Measurements from ENCODE around the gene PHF14.

The PHF14 gene

DNA sequence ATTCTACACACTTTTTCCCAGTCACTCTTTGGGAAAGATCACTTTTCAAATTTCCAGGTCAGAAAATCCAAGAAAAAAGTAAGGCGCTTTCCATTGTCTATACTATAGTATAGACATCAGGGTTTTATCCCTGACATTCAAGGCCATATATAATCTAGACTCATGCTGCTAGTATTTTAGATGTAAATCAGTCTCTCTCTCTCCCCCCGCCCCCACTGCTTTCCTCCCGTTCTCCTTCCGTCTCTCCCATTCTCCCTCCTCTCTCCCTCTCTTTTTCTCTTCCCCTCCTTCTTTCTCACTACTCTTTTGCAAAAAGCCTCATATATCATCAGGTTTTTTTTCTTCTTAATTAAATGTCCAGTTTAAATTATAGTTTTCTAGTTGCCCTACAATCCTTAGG, 154.8 kb downstream of the PHF14 start:
- H3K4me1 ChIP-seq (ENCODE audit: low read length) = no peaks in the 10 kb centered on the region
- no peaks in the 10 kb centered on the region for H3F3A ChIP-seq (ENCODE audit: insufficient read depth, low read length)
- no peak overlapping the region for H3K4me2 ChIP-seq (ENCODE audit: low read depth, low read length)

DNA sequence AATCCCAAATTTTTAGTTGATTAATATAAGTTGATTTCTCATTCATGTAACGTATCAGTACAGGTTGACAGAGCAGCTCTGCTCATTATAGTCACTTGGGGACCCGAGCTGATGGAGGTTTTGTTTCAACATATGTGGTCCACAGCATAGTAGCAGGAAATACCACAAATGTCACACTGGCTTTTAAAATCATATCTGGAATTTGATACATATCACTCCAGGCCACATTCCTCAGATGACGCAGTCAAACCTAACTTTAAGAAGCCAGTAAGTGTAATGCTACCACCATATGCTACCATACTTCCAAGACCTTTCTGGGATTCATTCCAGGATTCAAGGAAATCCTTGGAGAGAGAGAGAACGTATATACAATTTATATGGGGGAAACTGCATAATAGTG, 156.3 kb downstream of the PHF14 start:
- H3K9ac ChIP-seq (ENCODE audit: low read length) = no peak overlapping the region
- no peaks in the 10 kb centered on the region for H3K79me2 ChIP-seq (ENCODE audit: low read length)
- no peak overlapping the region for H3K27ac ChIP-seq (ENCODE audit: low read length)
- H3K9me2 ChIP-seq (replicated peaks; ENCODE audit: insufficient read depth, low read length) = no peaks in the 10 kb centered on the region
- H3F3A ChIP-seq (ENCODE audit: insufficient read depth, low read length) = no peaks in the 10 kb centered on the region
- no peak for DNase-seq
- H3K4me2 ChIP-seq (ENCODE audit: low read depth, low read length) = no peak overlapping the region
- H4K20me1 ChIP-seq (ENCODE audit: insufficient read depth, low read length) = no peaks in the 10 kb centered on the region
- no peak overlapping the region for H2AFZ ChIP-seq (ENCODE audit: low read length)
- no peak overlapping the region for H3K4me3 ChIP-seq (ENCODE audit: low read length)
- no peaks in the 10 kb centered on the region for H3K36me3 ChIP-seq (replicated peaks; ENCODE audit: insufficient read depth, low read length)
- TF ChIP-seq EZH2phosphoT487 (IDR thresholded peaks at IDR 0.05; ENCODE audit: low read length) (no peak), EZH2 (optimal IDR thresholded peaks at IDR 0.05; ENCODE audit: low read depth, low read length) (no peak)
- TF ChIP-seq, protein P1, sequence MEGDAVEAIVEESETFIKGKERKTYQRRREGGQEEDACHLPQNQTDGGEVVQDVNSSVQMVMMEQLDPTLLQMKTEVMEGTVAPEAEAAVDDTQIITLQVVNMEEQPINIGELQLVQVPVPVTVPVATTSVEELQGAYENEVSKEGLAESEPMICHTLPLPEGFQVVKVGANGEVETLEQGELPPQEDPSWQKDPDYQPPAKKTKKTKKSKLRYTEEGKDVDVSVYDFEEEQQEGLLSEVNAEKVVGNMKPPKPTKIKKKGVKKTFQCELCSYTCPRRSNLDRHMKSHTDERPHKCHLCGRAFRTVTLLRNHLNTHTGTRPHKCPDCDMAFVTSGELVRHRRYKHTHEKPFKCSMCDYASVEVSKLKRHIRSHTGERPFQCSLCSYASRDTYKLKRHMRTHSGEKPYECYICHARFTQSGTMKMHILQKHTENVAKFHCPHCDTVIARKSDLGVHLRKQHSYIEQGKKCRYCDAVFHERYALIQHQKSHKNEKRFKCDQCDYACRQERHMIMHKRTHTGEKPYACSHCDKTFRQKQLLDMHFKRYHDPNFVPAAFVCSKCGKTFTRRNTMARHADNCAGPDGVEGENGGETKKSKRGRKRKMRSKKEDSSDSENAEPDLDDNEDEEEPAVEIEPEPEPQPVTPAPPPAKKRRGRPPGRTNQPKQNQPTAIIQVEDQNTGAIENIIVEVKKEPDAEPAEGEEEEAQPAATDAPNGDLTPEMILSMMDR (IDR thresholded peaks at IDR 0.05; ENCODE audit: low read length) = no peak
- H3K27me3 ChIP-seq (replicated peaks; ENCODE audit: insufficient read depth, low read length) = no peaks in the 10 kb centered on the region
- no peaks in the 10 kb centered on the region for H3K4me1 ChIP-seq (ENCODE audit: low read length)
- no peaks in the 10 kb centered on the region for H3K9me3 ChIP-seq (replicated peaks; ENCODE audit: insufficient read depth, low read length)

More for the DNA sequence above, 154.8 kb downstream of the PHF14 start:
- Histone ChIP-seq H2AFZ (ENCODE audit: low read length) (no peak overlapping the region), H3K27me3 (replicated peaks; ENCODE audit: insufficient read depth, low read length) (no peaks in the 10 kb centered on the region), H3K4me3 (ENCODE audit: low read length) (no peak overlapping the region), H3K79me2 (ENCODE audit: low read length) (no peaks in the 10 kb centered on the region), H3K36me3 (replicated peaks; ENCODE audit: insufficient read depth, low read length) (no peaks in the 10 kb centered on the region), H3K9ac (ENCODE audit: low read length) (no peak overlapping the region), H4K20me1 (ENCODE audit: insufficient read depth, low read length) (no peaks in the 10 kb centered on the region), H3K27ac (ENCODE audit: low read length) (no peak overlapping the region), H3K9me3 (replicated peaks; ENCODE audit: insufficient read depth, low read length) (no peaks in the 10 kb centered on the region), H3K9me2 (replicated peaks; ENCODE audit: insufficient read depth, low read length) (no peaks in the 10 kb centered on the region)
- DNase-seq = no peak
- TF ChIP-seq EZH2phosphoT487 (IDR thresholded peaks at IDR 0.05; ENCODE audit: low read length) (no peak), EZH2 (optimal IDR thresholded peaks at IDR 0.05; ENCODE audit: low read depth, low read length) (no peak)
- TF ChIP-seq, protein P1 (IDR thresholded peaks at IDR 0.05; ENCODE audit: low read length) = no peak

DNA sequence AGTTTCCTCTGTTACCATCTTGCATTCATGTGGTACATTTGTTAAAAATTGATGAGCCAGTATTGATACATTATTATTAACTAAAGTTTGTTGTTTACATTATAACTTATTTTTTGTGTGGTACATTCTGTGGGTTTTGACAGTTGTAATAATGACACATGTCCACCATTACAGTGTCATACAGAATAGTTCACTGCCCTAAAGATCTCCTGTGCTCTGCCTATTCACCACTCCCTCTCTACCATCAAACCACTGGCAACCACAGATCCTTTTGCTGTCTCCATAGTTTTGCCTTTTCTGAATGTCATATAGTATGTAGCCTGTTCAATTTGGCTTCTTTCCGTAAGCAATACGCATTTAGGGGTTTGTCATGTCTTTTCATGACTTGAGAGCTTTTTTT, 156.9 kb downstream of the PHF14 start:
- no peaks in the 10 kb centered on the region for H3K36me3 ChIP-seq (replicated peaks; ENCODE audit: insufficient read depth, low read length)
- H3K9me2 ChIP-seq (replicated peaks; ENCODE audit: insufficient read depth, low read length) = no peaks in the 10 kb centered on the region
- no peaks in the 10 kb centered on the region for H3K9me3 ChIP-seq (replicated peaks; ENCODE audit: insufficient read depth, low read length)
- no peaks in the 10 kb centered on the region for H4K20me1 ChIP-seq (ENCODE audit: insufficient read depth, low read length)
- H3K9ac ChIP-seq (ENCODE audit: low read length) = no peak overlapping the region
- H3K27me3 ChIP-seq (replicated peaks; ENCODE audit: insufficient read depth, low read length) = no peaks in the 10 kb centered on the region
- H2AFZ ChIP-seq (ENCODE audit: low read length) = no peak overlapping the region
- no peak overlapping the region for H3K4me2 ChIP-seq (ENCODE audit: low read depth, low read length)
- H3K4me3 ChIP-seq (ENCODE audit: low read length) = no peak overlapping the region
- no peak overlapping the region for H3K27ac ChIP-seq (ENCODE audit: low read length)
- no peaks in the 10 kb centered on the region for H3K79me2 ChIP-seq (ENCODE audit: low read length)
- no peaks in the 10 kb centered on the region for H3F3A ChIP-seq (ENCODE audit: insufficient read depth, low read length)
- TF ChIP-seq, protein P1 (IDR thresholded peaks at IDR 0.05; ENCODE audit: low read length) = no peak
- TF ChIP-seq EZH2phosphoT487 (IDR thresholded peaks at IDR 0.05; ENCODE audit: low read length) (no peak), EZH2 (optimal IDR thresholded peaks at IDR 0.05; ENCODE audit: low read depth, low read length) (no peak)
- no peaks in the 10 kb centered on the region for H3K4me1 ChIP-seq (ENCODE audit: low read length)
- DNase-seq = no peak

Data from MM.1S (cell line).